HG02938 (cell line): Measurements from ENCODE around the gene STX12.
"Not testable (repeated sequence)": the region's sequence is repeated elsewhere in the genome, so short reads cannot be mapped to it uniquely, and the experiment has no call there.

Experiments used
- ATAC-seq: cut with Tn5 transposase; IDR thresholded peaks from one replicate; pipeline ENCODE4 v1.9.1; 2021; ENCODE audit warnings: mild to moderate bottlenecking, moderate library complexity; ENCODE audit not compliant: unreplicated experiment

Gene STX12

DNA sequence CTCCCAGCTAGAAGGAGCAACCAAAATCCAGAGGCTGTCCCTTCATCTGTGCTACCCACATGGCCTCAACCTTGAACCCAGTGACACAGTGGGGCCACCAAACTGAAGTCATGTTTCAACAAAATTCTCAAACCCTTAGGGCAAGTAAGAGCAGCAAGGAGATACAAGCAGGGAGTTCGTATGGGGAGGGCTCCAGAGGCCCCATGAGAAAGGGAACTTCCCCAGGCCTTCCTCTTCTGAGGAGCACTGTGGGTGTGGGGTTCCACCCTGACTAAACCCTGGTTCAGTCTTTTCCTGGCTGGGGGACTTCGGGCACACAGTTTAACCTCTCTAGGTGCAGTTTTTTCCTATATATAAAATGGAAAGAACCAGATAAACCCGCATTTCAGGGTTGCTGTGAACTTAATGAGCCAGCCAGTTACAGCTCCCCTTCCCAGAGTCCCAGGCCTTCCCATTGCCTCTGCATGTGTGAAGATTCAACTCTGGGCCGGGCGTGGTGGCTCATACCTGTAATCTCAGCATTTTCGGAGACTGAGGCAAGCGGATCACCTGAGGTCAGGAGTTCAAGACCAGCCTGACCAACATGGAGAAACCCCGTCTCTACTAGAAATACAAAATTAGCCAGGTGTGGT, 91.4 kb downstream of the STX12 start:
- no peak for ATAC-seq

- ATAC-seq, result no peak
These were observed 92.8 kb downstream of the STX12 start for GRCh38 chr1:27865821-27866220.

- no peak for ATAC-seq
These were observed 95.5 kb downstream of the STX12 start for GRCh38 chr1:27868556-27868931.

- no peak for ATAC-seq
These were observed 96.1 kb downstream of the STX12 start for GRCh38 chr1:27868932-27869718.

DNA sequence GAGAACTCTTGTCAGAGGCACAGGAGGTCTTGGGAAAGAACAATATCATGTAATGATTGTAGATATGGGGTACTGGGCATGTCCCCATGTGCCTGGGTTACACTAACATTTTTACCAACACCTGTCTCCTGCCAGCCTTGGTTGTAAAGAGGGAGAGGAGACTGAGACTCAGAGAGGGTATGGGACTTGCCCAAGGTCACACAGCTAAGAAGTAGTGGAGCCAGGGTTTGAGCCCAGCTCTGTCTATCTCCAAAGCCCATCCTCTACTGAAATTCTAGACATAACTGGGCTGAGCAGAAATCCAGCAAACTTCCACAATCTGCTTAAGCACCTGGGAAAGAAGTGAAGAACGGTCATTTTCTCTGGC, 96.7 kb downstream of the STX12 start:
- ATAC-seq, result no peak

DNA sequence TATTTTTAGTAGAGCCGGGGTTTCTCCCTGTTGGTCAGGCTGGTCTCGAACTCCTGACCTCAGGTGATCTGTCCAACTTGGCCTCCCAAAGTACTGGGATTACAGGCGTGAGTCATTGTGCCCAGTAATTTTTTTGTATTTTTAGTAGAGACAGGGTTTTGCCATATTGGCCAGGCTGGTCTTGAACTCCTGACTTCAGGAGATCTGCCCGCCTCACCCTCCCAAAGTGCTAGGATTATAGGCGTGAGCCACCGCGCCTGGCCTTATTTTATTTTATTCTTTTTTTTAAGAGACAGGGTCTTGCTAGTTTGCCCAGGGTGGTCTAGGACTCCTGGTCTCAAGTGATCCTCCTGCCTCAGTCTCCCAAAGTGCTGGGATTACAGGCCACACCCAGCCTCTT, 98.1 kb downstream of the STX12 start:
- ATAC-seq, result not testable (repeated sequence)

DNA sequence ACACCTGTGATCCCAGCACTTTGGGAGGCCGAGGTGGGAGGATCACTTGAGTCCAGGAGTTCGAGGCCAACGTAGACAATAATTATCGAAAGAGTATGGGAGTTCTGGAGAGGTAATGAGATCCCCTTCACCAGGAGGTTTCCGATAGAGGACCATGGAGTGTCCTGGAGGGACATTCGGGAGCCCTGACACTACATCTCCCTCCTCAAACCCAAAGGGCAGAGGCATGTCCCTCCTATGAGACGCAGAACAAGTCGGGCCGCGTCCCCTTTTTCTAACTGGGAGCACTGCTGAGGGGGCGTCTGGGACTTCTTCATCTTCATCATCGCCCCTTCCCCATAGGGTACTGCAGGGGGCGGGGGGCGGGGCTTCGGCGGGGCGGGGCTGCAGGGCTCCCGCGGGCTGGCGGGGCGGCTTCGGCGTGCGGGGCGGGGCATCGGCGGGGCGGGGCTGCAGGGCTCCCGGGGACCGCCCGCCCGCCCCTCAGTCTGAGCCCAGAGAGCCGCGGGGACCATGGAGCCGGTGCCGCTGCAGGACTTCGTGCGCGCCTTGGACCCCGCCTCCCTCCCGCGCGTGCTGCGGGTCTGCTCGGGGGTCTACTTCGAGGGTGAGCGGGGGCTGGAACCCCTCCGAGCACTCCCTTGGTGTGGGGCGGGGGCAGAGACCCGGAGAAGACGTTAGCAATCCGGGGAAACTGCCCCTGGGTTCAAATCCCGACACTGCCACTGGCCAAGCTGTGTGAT, 99.2 kb downstream of the STX12 start, which contains the start of gene THEMIS2:
Gene THEMIS2, plus strand, starts transcription at position 486 of the 743 bp plus-strand sequence. Its CDS starts 28 bp downstream, at position 514.
- no peak for ATAC-seq

- ATAC-seq, result no peak
These were observed 100.0 kb downstream of the STX12 start for GRCh38 chr1:27872802-27873551.

DNA sequence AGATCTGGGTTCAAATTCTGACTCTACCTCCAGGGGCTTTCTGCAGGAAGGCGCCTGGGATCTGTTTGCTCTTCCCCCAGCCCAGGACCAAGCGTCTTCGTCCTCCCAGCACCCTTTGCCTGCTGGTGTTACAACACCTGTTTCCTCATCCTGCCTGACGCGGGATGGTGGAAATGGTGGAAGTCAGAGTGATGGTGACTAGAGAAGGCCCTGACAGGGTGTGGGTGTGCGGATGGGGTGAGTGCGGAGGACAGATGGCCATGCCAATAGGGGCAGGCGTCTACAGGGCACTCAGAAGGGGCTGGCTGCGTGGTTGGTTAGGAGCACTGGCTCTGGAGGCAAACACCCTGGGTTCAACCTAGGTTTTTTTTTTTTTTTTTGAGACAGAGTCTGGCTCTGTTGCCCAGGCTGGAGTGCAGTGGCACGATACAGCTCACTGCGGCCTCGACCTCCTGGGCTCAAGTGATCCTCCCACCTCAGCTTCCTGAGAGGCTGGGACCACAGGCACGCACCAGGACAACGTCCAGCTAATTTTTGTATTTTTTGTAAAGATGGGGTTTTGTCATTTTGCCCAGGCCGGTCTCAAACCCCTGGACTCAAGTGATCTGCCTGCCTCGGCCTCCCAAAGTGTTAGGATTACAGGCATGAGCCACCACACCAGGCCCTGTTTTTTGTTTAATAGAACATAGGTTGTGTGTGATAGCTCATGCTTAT, 100.8 kb downstream of the STX12 start:
- ATAC-seq, result no peak
